ENCODE measurements around the gene TMEM14C.
A peak's percentile ranks its signal among the peaks of the same experiment; 100 is the strongest.

The TMEM14C gene

DNA sequence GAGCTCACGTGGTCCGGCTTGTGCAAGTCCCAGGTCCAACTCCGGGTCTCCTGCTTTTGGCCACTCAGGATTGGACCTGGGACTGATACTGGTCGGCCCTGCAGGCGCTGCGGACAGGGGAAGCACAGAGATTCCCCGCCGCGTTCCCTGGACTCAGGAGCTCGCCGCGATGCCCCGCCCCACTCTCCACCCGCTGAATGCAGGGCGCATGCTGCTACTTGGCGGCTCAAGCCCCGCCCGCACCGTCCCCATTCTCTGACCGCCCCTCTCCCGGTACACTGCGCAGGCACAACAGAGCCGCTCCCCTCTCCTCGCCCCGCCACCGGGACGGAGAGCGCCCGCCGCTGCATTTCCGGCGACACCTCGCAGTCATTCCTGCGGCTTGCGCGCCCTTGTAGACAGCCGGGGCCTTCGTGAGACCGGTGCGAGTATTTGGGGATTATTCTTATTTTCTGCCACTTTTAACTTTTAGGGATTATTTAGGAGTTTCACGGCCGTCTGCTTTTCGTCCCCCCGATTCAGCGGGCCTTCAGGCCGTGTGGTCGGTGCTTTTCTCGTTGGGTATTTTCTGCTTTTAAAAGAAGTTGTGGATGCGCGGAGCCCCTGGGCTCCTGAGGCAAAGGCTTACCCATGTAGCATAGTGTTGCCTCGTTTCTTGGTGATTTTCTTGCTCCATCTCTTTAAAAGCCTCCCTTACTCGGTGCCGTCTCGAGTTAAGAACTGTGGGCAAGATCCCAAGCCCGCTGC is at the start of gene TMEM14C:
TMEM14C (plus strand) TSS at position 251 of the 747 bp plus-strand sequence. CDS start 1,544 bp downstream, outside the sequence.
- peak within 1 kb of the TSS; percentile 64 for H3K27ac ChIP-seq
- TF ChIP-seq, protein P1, sequence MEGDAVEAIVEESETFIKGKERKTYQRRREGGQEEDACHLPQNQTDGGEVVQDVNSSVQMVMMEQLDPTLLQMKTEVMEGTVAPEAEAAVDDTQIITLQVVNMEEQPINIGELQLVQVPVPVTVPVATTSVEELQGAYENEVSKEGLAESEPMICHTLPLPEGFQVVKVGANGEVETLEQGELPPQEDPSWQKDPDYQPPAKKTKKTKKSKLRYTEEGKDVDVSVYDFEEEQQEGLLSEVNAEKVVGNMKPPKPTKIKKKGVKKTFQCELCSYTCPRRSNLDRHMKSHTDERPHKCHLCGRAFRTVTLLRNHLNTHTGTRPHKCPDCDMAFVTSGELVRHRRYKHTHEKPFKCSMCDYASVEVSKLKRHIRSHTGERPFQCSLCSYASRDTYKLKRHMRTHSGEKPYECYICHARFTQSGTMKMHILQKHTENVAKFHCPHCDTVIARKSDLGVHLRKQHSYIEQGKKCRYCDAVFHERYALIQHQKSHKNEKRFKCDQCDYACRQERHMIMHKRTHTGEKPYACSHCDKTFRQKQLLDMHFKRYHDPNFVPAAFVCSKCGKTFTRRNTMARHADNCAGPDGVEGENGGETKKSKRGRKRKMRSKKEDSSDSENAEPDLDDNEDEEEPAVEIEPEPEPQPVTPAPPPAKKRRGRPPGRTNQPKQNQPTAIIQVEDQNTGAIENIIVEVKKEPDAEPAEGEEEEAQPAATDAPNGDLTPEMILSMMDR (conservative IDR thresholded peaks at IDR 0.05): no peak

- TF ChIP-seq, protein P1 (conservative IDR thresholded peaks at IDR 0.05): no peak
- no peak overlapping the region for H3K27ac ChIP-seq
Measured at GRCh38 chr6:10676403-10676802, 46.5 kb upstream of the TMEM14C start.

GRCh38 chr6:10678456-10678855 is 44.4 kb upstream of the TMEM14C start:
- no peak overlapping the region for H3K27ac ChIP-seq
- TF ChIP-seq, protein P1 (conservative IDR thresholded peaks at IDR 0.05): no peak

GRCh38 chr6:10681795-10682194 is 41.1 kb upstream of the TMEM14C start:
- TF ChIP-seq, protein P1 (conservative IDR thresholded peaks at IDR 0.05): no peak

DNA sequence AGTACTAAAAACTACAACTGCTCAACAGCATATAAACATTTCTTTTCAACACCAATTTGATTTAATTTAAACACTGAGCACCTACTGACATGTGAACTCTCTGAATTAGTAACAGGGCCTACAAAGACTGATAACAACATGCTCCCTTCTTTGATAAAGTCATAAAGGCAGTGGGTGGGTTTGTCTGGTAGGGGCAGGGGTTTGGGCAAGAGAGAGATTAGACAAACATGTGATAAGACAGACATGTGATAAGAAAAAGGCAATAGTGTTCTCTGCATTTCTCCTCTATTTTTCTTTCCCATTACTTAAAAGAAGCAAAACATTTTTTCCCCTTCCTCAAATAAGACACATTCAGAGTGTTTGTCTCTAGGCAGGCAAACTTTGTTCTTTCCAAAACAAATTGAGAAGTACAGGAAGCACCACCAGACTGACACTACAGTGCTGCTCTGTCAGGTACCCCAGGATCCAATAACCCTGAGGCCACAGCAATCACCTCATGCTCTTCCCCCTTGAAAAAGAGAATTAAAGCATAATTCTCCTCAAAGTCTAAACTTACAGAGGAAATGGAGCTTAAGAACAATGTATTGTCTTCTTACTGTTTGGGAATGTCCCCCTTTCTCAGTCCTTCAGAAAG is 40.4 kb upstream of the TMEM14C start:
- H3K27ac ChIP-seq: no peak overlapping the region
- TF ChIP-seq, protein P1 (conservative IDR thresholded peaks at IDR 0.05): no peak

More at GRCh38 chr6:10681795-10682194, 41.1 kb upstream of the TMEM14C start:
- H3K27ac ChIP-seq: no peak overlapping the region

DNA sequence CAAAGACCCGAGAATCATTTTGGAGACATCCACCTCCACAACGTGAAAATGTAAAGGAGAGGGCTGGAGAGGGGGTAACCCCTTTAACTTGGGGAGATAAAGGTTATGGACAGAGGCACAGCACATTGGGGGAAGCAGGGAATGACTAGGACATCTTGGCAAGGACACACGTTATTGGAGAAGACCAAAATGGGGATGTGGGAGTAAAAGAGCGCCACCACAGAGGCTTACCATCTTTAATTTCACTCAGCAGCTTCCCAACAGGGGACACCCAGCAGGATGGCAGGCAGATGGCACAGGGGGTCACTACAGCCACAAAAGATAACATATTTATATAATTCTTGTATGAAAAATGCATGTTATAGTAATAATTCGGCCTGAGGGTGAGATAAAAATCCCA is 38.3 kb upstream of the TMEM14C start:
- TF ChIP-seq, protein P1 (conservative IDR thresholded peaks at IDR 0.05): no peak
- H3K27ac ChIP-seq: no peak overlapping the region

DNA sequence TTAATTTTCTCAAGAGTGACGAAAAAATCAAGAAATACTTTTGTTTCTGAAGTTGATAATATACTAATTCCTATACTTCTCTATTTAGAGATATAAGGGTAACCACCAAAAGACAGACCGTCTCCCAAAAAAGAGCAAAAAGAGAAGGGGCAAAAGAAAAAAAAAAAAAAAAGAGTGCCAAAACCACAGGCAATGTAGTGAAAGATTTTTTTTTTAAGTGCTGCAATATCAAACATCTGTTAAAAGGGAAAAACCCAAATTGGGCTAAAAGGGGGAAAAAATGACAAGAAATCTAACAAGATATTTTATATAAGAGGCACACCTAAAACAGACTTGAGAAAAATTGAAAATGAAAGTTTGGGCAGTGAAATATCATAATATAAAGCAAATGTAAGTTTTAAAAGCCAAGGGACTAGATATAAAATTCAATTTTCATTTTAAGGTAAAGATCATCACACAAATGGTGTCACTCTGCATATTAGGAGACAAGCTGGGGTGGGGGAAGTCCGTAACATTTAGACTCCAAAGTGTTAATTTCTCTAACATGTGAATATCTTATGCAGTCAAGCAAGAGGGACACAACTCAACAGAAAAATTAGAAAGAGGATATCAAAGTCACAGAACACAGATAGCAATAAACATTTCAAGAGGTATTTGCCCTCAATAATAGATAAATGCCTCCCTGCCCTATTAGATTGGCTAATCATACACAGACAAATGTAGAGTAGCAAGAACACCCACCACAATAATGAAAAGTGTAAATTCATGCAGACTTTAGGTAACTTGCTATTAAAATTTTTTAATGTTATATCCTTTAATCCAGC is 37.6 kb upstream of the TMEM14C start:
- no peak overlapping the region for H3K27ac ChIP-seq
- TF ChIP-seq, protein P1 (conservative IDR thresholded peaks at IDR 0.05): no peak

Data from VCaP (cell line).